Lung microvascular endothelial cell (primary cell): ENCODE results near the gene KIZ. TPM values are rescaled to one million over a fixed set of nuclear protein-coding genes. Genes with fewer than 3 reads are reported as not detected.

ENCODE experiments used
- DNase-seq, 2 donors: peaks; one replicate each; pipeline versions ENCODE4 v3.0.0 to v3.0.0-alpha.2; 2010; ENCODE audit warnings: low read depth in 2 of 2
- total RNA-seq: library from RNA; depleted of rRNA; stranded (reverse); fragments of >200 nt; gene quantifications from 2 replicates; pipeline ENCODE4 v1.2.1, GENCODE V29; 2014

The KIZ gene
- total RNA-seq, 1 donor from 2014 or later: 4.0 TPM

- no peak for DNase-seq
Observed at GRCh38 chr20:21104466-21104761, 21.5 kb upstream of the KIZ start.

- no peak for DNase-seq
Observed at GRCh38 chr20:21104921-21105320, 21.0 kb upstream of the KIZ start.

GRCh38 chr20:21105429-21106170 is 20.3 kb upstream of the KIZ start:
- no peak for DNase-seq

- no peak for DNase-seq
Observed at GRCh38 chr20:21106171-21107017, 19.5 kb upstream of the KIZ start, which contains the start of gene LINC00237. Gene LINC00237 (minus strand): TSS chr20:21106358.

GRCh38 chr20:21109144-21109543 is 16.7 kb upstream of the KIZ start:
- no peak for DNase-seq

GRCh38 chr20:21110811-21111210 is 15.1 kb upstream of the KIZ start:
- DNase-seq: no peak

- DNase-seq: no peak
Observed at GRCh38 chr20:21111416-21111815, 14.5 kb upstream of the KIZ start.

GRCh38 chr20:21113697-21114096 is 12.2 kb upstream of the KIZ start:
- DNase-seq: no peak

GRCh38 chr20:21114584-21114983 is 11.3 kb upstream of the KIZ start:
- no peak for DNase-seq

- DNase-seq: no peak
Observed at GRCh38 chr20:21117521-21117920, 8.4 kb upstream of the KIZ start.

GRCh38 chr20:21118138-21118537 is 7.7 kb upstream of the KIZ start:
- no peak for DNase-seq

GRCh38 chr20:21118782-21119181 is 7.1 kb upstream of the KIZ start:
- no peak for DNase-seq

- DNase-seq: no peak
Observed at GRCh38 chr20:21124190-21124589, 1.7 kb upstream of the KIZ start.

GRCh38 chr20:21125072-21125848 is 622 bp upstream of the KIZ start:
- DNase-seq: peak; percentile 47 to 48

GRCh38 chr20:21126581-21126870 is 644 bp downstream of the KIZ start:
- DNase-seq: no peak

- DNase-seq: no peak
Observed at GRCh38 chr20:21127201-21127981, 1.5 kb downstream of the KIZ start.

GRCh38 chr20:21129861-21130260 is 4.0 kb downstream of the KIZ start:
- DNase-seq: no peak

- DNase-seq: no peak
Observed at GRCh38 chr20:21133404-21133803, 7.5 kb downstream of the KIZ start.

GRCh38 chr20:21133917-21134622 is 8.2 kb downstream of the KIZ start:
- no peak for DNase-seq

- DNase-seq: no peak
Observed at GRCh38 chr20:21134883-21135493, 9.1 kb downstream of the KIZ start.
